Esophagus muscularis mucosa (tissue), 3 donors: ENCODE results near the gene SLC25A42.

Experiments
- CTCF ChIP-seq, 3 experiments: fragments of 200-600 bp in 2 of 3; fragments of 450-650 bp in 1 of 3; sonication (generic) in 2 of 3; IDR thresholded peaks; one replicate each; pipeline ENCODE4 v1.5.1; 2017 to 2019; ENCODE audit warnings: antibody characterized with exemption in 3 of 3, mild to moderate bottlenecking in 2 of 3, moderate library complexity in 1 of 3
- POLR2A ChIP-seq: fragments of 450-650 bp; IDR thresholded peaks from one replicate; pipeline ENCODE4 v1.6.1; 2017; ENCODE audit warnings: antibody characterized with exemption, moderate library complexity, mild to moderate bottlenecking, low read depth
- POLR2AphosphoS5 ChIP-seq, 2 donors: sonication (generic); formaldehyde crosslinking; IDR thresholded peaks; one replicate each; pipeline ENCODE4 v1.6.1; 2017; ENCODE audit warnings: antibody characterized with exemption in 2 of 2

- TF ChIP-seq POLR2AphosphoS5 (IDR thresholded peaks at IDR 0.05) (peak; percentile 32 to 47), CTCF (IDR thresholded peaks at IDR 0.05) (no peak), POLR2A (no peak)
Measured at GRCh38 chr19:19040417-19040816, 23.4 kb upstream of the SLC25A42 start.
